Neural crest cell (in vitro differentiated cells): ENCODE measurements around the gene PEAR1. TPM values are rescaled to one million over a fixed set of nuclear protein-coding genes. Genes with fewer than 3 reads are reported as not detected.

Source experiments
- DNase-seq: peaks from one replicate; pipeline ENCODE4 v3.0.0; 2021; ENCODE audit warnings: low read depth, mixed read lengths, low spot score
- H3K27ac Mint-ChIP-seq: one replicate; pipeline ENCODE4 v1.8.0; 2021; ENCODE audit warnings: mild to moderate bottlenecking, mixed read lengths; ENCODE audit not compliant: unreplicated experiment
- H3K27me3 Mint-ChIP-seq: 2 replicates; pipeline ENCODE4 v1.8.0; 2021; ENCODE audit warnings: low read depth, mild to moderate bottlenecking, mixed read lengths
- H3K36me3 Mint-ChIP-seq: 2 replicates; pipeline ENCODE4 v1.8.0; 2021; ENCODE audit warnings: low read depth, mild to moderate bottlenecking, mixed read lengths
- H3K4me1 Mint-ChIP-seq: 2 replicates; pipeline ENCODE4 v1.8.0; 2021; ENCODE audit warnings: mixed read lengths
- H3K4me3 Mint-ChIP-seq: one replicate; pipeline ENCODE4 v1.8.0; 2021; ENCODE audit warnings: mild to moderate bottlenecking, mixed read lengths
- H3K9me3 Mint-ChIP-seq: 2 replicates; pipeline ENCODE4 v1.8.0; 2021; ENCODE audit warnings: mixed read lengths
- total RNA-seq: library from RNA; stranded (reverse); gene quantifications from 2 replicates; pipeline ENCODE4 v1.2.1, GENCODE V29; 2021
- TF ChIP-seq, protein P1 (sequence below): fragments of 200-600 bp; sonication (generic); conservative IDR thresholded peaks from 2 replicates; pipeline ENCODE4 v1.5.0; 2021; ENCODE audit warnings: antibody characterized with exemption, mild to moderate bottlenecking

Gene PEAR1
- total RNA-seq, 1 donor from 2014 or later: 6.8 TPM

DNA sequence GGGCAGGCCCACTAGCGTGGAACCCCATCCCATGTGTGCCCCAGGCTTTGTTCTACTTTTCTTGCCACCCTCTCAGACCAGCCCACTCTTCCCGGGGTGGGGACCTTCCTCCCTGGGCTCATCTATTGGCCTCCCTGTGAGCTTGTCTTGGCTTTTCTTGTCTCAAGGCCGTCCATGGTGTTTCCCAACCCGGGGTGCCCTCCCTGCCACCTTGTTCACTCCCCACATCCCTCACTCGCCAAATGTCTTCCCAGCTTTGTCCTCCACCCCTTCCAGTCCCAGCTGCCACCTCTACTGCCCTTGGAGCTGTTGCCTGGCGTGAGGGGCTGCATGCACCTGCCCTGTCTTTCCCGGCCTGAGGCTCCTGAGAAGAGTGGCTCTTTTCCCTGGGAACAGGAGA, 45.3 kb downstream of the PEAR1 start:
- Mint-ChIP-seq H3K36me3 (peaks cover 11% of the 10 kb centered on the region), H3K9me3 (no peaks in the 10 kb centered on the region), H3K4me1 (no peaks in the 10 kb centered on the region), H3K4me3 (no peak overlapping the region), H3K27ac (no peak overlapping the region), H3K27me3 (no peaks in the 10 kb centered on the region)
- TF ChIP-seq, protein P1, sequence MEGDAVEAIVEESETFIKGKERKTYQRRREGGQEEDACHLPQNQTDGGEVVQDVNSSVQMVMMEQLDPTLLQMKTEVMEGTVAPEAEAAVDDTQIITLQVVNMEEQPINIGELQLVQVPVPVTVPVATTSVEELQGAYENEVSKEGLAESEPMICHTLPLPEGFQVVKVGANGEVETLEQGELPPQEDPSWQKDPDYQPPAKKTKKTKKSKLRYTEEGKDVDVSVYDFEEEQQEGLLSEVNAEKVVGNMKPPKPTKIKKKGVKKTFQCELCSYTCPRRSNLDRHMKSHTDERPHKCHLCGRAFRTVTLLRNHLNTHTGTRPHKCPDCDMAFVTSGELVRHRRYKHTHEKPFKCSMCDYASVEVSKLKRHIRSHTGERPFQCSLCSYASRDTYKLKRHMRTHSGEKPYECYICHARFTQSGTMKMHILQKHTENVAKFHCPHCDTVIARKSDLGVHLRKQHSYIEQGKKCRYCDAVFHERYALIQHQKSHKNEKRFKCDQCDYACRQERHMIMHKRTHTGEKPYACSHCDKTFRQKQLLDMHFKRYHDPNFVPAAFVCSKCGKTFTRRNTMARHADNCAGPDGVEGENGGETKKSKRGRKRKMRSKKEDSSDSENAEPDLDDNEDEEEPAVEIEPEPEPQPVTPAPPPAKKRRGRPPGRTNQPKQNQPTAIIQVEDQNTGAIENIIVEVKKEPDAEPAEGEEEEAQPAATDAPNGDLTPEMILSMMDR: no peak
- DNase-seq: no peak

- no peak for DNase-seq
- TF ChIP-seq, protein P1: no peak
These were observed 46.3 kb downstream of the PEAR1 start for GRCh38 chr1:156939786-156940334.

GRCh38 chr1:156941675-156942074, 48.2 kb downstream of the PEAR1 start:
- Mint-ChIP-seq H3K4me1 (no peaks in the 10 kb centered on the region), H3K36me3 (peaks cover 28% of the 10 kb centered on the region), H3K4me3 (no peak overlapping the region), H3K27me3 (no peaks in the 10 kb centered on the region), H3K9me3 (no peaks in the 10 kb centered on the region), H3K27ac (no peak overlapping the region)
- TF ChIP-seq, protein P1: no peak
- DNase-seq: no peak

More at GRCh38 chr1:156939786-156940334, 46.3 kb downstream of the PEAR1 start:
- H3K36me3 Mint-ChIP-seq: peaks cover 15% of the 10 kb centered on the region
- no peaks in the 10 kb centered on the region for H3K4me1 Mint-ChIP-seq
- no peaks in the 10 kb centered on the region for H3K27me3 Mint-ChIP-seq
- H3K4me3 Mint-ChIP-seq: no peak overlapping the region
- no peaks in the 10 kb centered on the region for H3K9me3 Mint-ChIP-seq
- no peak overlapping the region for H3K27ac Mint-ChIP-seq

- Mint-ChIP-seq H3K4me1 (no peaks in the 10 kb centered on the region), H3K4me3 (no peak overlapping the region), H3K9me3 (no peaks in the 10 kb centered on the region), H3K27me3 (no peaks in the 10 kb centered on the region), H3K27ac (peak overlapping the region; percentile 50), H3K36me3 (peaks cover 28% of the 10 kb centered on the region)
- DNase-seq: no peak
- TF ChIP-seq, protein P1: no peak
These were observed 48.7 kb downstream of the PEAR1 start for GRCh38 chr1:156942176-156942575.

DNA sequence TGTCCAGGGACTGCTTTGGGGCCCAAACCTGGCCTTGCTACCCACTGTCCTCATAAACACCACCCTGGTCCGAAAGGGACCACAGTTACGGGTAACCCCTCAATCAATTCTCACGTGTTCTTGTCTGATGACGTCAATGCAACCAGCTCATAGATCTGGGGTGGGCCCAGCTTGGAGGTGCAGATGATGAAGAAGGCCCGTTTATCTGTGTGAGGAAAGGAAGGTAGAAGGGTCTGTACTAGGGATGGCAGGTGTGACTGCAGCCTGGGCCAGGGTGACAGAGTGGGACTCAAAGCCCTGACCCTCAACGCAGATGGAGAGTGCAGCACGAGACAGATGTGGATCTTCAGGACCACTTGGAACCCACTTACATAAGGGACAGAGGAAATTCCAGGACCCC, 49.1 kb downstream of the PEAR1 start:
- no peak for DNase-seq
- TF ChIP-seq, protein P1: no peak
- Mint-ChIP-seq H3K27me3 (no peaks in the 10 kb centered on the region), H3K27ac (peak overlapping the region; percentile 50), H3K4me1 (no peaks in the 10 kb centered on the region), H3K9me3 (no peaks in the 10 kb centered on the region), H3K36me3 (peaks cover 28% of the 10 kb centered on the region), H3K4me3 (no peak overlapping the region)
